HG03439 (cell line): Measurements from ENCODE around the gene DHCR7.
A peak's percentile ranks its signal among the peaks of the same experiment; 100 is the strongest.

Experiments
- ATAC-seq: cut with Tn5 transposase; IDR thresholded peaks from one replicate; pipeline ENCODE4 v1.9.1; 2021; ENCODE audit warnings: mild to moderate bottlenecking, moderate library complexity; ENCODE audit not compliant: unreplicated experiment

The DHCR7 gene

GRCh38 chr11:71421392-71421950 is 26.7 kb downstream of the DHCR7 start:
- no peak for ATAC-seq

- no peak for ATAC-seq
These were observed 27.5 kb downstream of the DHCR7 start for GRCh38 chr11:71420455-71421241.

- peak; percentile 69 for ATAC-seq
These were observed 29.6 kb downstream of the DHCR7 start for GRCh38 chr11:71418643-71419042.

GRCh38 chr11:71414645-71415044 is 33.5 kb downstream of the DHCR7 start:
- no peak for ATAC-seq

- ATAC-seq, result no peak
These were observed 37.7 kb downstream of the DHCR7 start for GRCh38 chr11:71410363-71410966.

GRCh38 chr11:71408826-71409225 is 39.4 kb downstream of the DHCR7 start:
- no peak for ATAC-seq

- no peak for ATAC-seq
These were observed 40.8 kb downstream of the DHCR7 start for GRCh38 chr11:71407356-71407755.

- ATAC-seq, result no peak
These were observed 41.5 kb downstream of the DHCR7 start for GRCh38 chr11:71406681-71407080.

GRCh38 chr11:71404209-71404608 is 44.0 kb downstream of the DHCR7 start:
- ATAC-seq, result no peak

- no peak for ATAC-seq
These were observed 45.3 kb downstream of the DHCR7 start for GRCh38 chr11:71402878-71403277.

GRCh38 chr11:71400216-71400615 is 48.0 kb downstream of the DHCR7 start:
- ATAC-seq, result no peak

- no peak for ATAC-seq
These were observed 48.9 kb downstream of the DHCR7 start for GRCh38 chr11:71399341-71399740.

GRCh38 chr11:71397961-71398360 is 50.2 kb downstream of the DHCR7 start:
- ATAC-seq, result no peak

GRCh38 chr11:71397331-71397860 is 50.8 kb downstream of the DHCR7 start:
- ATAC-seq, result no peak

- ATAC-seq, result no peak
These were observed 51.6 kb downstream of the DHCR7 start for GRCh38 chr11:71396548-71397123.

GRCh38 chr11:71395774-71396173 is 52.4 kb downstream of the DHCR7 start:
- ATAC-seq, result no peak

- no peak for ATAC-seq
These were observed 53.0 kb downstream of the DHCR7 start for GRCh38 chr11:71395263-71395560.

GRCh38 chr11:71393283-71393682 is 54.9 kb downstream of the DHCR7 start:
- ATAC-seq, result no peak

- ATAC-seq, result no peak
These were observed 56.4 kb downstream of the DHCR7 start for GRCh38 chr11:71391796-71392195.

GRCh38 chr11:71391352-71391751 is 56.8 kb downstream of the DHCR7 start:
- ATAC-seq, result no peak

- ATAC-seq, result no peak
These were observed 59.5 kb downstream of the DHCR7 start for GRCh38 chr11:71388637-71389235.
